ENCODE measurements around the gene MYO9B.

DNA sequence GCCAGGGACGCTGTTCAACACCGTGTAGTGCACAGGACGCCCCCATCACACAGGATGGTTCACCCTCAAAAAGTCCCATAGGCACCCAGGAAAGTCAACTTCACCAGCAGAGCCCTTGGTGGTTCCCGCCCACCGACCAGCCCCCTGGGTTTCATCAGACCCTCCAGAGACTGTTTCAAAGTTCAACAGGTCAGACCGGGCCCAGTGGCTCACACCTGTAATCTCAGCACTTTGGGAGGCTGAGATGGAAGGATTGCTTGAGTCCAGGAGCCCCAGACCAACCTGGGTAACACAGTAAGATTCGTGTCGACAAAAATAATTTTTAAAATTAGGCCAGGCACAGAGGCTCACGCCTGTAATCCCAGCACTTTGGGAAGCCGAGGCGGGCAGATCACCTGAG is 61.0 kb downstream of the MYO9B start:
- TF ChIP-seq EZH2phosphoT487 (IDR thresholded peaks at IDR 0.05; ENCODE audit: borderline replicate concordance) = no peak
- no peak for TF ChIP-seq MAX (IDR thresholded peaks at IDR 0.05)
- no peak for TF ChIP-seq POLR2A (IDR thresholded peaks at IDR 0.05; ENCODE audit: borderline replicate concordance, extremely low read depth, insufficient read depth, insufficient read length)
- no peak for TF ChIP-seq EZH2 (IDR thresholded peaks at IDR 0.05)
- no peak for TF ChIP-seq CTCF (IDR thresholded peaks at IDR 0.05 in 2 of 3, conservative IDR thresholded peaks at IDR 0.05 in 1 of 3; ENCODE audit: borderline replicate concordance in 1 of 3, insufficient read depth in 1 of 3, low read depth in 2 of 3, low read length in 2 of 3)
- no peak for TF ChIP-seq REST (IDR thresholded peaks at IDR 0.05; ENCODE audit: low read depth)

All from HCT116 (cell line).